ENCODE measurements around the gene SLC19A1.

Gene SLC19A1

DNA sequence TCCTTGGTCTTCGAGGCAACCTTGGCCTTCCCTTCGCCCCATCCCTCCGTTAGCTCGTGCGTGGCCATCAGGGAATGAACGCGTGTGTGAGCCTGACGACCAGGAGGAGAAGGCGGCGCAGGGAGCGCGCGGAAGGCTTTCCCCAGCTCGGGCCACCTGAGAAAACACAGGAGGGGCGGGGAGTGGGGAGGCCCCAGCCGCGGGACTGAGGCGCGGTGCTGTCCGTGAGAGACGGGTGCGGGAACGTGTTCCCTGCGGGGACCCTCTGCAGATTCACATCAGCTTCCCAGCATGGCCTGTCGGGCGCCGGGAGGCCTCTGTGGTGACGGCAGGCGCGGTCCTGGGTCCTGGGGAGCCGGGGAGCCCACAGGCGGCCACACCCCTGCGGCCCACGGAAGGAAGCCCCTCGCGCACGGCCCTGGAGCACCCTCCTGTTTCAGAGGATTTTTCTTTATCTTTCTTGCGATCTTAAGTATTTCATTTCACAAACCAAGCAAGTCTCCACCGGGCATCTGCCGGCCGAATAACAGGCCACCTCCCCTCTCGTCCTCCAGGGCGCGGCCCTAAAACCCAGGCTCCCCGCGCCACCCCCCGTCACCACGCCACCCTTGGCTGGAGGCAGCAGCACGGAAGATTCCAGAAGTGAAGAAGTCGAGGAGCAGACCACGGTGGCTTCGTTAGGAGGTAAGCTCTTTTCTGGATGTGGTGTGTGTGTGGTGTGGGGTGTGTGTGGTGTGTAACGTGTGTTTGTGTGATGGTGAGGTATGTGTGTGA, 66.3 kb downstream of the SLC19A1 start:
- no peak for DNase-seq

DNA sequence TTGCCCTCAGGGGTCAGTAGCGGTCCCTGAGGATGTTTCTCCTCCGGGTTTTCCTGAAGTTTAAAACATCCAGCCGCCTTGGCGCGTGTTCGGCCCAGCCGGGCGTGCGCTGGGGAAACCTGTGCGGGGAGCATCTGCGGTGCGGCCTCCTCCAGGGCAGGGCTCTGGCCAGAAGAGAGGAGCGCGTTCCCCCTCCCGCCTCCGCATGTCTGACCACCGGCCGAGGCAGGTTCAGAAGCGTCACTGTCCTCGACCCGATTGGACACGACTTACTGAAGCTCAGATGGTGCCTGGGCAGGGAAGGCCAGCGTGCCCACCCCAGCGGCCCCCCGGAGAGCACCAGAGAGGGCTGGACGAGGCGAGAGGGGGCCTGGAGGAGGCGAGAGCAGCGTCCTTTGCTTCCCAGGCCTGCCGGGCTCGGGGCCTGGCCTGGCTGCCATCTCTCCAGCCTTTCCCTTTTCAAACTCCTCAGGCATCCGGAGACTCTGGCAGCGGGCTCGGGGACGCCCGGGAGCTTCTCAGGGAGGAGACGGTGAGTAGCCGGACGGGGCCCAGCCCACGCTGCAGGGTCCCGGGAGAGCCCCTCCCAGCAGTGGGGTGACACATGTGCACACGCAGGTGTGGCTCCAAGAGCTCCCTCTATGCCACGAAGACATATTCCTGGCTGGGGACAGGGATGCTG, 67.1 kb downstream of the SLC19A1 start:
- no peak for DNase-seq

DNA sequence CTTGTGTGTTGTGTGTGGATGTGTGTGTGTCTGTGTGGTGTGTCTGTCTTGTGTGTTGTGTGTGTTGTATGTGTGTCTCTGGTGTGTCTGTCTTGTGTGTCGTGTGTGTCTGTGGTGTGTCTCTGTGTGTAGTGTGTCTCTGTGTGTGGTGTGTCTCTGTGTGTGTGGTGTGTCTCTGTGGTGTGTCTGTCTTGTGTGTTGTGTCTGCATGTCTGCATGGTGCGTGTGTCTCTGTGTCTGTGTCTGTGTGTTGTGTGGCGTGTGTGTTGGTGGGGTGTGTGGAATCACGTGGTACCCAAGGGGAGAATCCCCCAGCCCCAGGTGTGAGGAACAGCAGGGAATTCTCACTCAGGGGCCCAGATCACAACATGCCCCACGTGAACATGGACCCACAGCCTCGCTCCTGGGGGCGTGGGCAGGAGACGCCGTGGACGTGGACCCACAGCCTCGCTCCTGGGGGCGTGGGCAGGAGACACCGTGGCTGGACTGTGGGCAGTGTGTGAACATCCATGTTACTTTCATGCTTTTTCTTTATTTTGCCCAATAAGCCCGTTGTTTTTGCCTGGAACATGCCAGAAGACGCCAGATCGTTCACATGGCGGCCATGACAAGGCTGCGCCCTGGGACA, 67.8 kb downstream of the SLC19A1 start:
- no peak for DNase-seq

DNA sequence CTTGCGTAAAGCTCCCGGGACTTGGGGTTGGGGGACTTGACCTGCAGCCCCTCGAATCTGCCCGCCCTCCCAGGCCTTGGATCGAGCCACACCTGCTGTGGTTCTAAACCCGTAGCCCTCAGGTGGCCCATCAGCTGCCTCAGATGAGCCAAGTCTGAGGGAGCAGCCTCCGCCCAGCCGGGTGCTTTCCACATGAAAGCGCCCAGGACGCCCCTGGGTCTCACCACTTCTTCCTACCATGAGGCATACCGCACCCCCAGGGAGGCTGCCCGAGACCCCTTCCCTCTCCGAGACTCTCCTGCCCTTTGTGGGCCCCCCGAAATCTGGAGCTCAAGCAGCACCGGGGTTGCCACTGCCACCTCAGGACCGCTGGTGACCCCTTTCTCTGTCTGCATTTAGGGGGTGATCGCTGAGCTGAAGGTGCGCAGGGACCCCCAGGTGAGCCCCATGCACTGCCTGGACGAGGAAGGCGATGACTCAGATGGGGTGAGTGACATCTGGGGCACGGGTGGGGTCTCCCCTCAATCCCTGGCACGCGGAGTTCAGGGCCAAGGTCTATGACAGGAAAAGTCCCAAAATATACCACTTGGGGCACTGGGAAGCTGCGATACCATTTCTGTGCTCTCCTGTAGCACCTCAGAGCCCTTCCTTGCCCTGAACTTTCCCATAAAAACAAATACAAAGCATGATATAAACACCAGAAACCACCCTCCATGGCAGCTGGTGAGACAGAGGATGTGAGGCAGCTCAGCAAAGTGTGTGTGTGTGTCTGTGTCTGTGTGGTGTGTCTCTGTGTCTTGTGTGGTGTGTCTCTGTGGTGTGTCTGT, 68.5 kb downstream of the SLC19A1 start:
- no peak for DNase-seq

DNA sequence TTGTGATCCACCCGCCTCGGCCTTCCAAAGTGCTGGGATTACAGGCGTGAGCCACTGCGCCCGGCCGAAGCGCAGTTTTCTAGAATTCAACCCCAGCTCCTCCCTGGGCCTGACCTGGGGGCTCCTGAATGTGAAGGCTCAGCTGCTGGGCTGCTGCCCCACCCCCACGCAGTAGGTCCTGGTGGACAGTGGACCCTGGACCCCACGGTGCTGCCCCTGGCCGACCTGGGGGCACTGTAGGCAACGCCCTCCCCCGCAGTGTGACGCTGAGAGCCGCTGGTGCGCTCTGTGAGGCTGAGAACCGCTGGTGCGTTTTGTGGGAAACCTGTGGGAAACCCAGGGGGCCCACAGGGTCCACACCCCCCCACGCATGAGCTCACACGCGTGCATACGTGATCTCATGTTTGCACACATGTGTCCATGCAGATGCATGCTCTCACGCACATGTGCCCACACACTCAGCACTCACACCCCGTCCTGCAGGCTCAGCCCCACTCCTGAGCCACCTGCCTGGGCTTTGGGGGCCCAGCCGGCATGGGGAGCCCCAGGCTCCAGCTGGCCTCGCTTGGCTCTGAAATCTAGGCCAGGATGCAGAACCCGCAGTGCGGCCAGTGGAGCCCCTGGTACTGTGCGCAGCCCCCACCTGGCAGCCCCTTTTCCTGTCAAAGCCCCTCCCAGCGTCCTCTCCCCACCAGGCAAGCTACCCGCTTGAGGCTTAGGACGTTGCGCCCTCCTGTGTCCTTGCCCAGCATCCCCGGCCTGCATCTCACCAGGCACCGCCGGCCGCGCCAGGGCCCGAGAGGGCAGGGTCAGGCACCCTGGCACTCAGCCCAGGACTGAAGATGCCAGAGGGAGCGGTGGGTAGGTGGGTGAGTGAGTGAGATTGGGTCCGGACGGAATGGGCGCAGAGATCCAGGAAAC, 69.5 kb downstream of the SLC19A1 start:
- DNase-seq = no peak

DNA sequence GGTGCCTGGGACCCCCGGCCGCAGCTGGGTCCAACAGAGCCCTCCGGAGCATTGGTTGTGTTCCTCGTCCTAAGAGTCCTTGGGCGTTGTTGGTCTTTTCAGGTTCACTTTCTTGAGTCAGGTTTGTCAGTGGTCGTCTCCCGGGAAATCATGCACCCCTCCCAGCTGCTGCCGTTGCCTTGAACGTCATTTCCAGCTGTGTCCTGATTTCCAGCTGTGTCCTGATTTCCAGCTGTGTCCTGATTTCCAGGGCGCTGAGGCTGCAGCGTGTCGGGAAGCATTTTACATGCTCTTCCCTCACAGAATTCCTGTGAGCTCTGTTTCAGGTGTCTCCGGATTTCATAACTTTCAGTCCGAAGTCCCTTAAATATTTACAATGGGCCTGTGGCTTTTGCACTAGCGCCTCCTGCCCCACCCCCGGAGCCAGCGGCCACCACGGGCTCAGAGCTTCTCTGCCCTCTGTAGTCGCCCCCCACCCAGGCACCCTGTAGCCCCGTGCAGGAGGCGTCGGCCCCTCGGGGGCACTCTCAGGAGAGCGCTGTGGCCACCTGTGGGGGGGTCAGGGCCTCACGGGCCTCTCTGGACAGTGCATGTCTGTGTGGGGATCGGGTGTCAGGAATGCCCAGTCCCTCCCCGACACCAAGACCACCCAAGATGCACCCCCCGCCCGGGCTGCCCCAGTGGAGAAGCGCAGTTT, 70.6 kb downstream of the SLC19A1 start:
- DNase-seq = no peak

DNA sequence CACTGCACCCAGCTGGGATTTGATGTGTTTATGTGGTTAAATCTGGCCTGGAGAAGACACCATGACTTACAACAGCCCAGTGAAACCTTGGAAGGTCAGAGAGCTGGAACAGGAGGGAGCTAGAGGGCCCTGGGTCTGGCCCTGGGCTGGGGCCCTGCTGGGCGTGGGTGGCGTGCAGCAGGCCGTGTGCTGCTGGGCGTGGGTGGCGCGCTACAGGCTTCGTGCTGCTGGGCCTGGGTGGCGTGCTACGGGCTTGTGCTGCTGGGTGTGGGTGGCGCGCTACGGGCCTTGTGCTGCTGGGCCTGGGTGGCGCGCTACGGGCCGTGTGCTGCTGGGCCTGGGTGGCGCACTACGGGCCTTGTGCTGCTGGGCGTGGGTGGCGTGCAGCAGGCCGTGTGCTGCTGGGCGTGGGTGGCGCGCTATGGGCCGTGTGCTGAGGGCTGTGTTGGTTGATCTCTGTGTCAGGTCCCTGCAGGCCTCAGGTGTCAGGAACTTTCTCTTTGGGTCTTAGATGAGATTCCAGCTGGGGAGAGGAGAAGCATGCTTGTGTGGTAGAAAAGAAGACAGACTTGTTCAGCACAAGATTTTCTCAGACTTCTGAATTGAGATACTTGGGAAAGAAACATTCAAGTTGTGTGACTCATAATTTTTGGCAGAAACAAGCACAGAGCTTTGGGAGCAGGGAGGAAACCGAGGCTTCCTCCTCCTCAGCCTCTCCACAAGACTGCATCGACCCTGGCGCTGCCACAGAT, 71.3 kb downstream of the SLC19A1 start:
- DNase-seq = peak; percentile 89

DNA sequence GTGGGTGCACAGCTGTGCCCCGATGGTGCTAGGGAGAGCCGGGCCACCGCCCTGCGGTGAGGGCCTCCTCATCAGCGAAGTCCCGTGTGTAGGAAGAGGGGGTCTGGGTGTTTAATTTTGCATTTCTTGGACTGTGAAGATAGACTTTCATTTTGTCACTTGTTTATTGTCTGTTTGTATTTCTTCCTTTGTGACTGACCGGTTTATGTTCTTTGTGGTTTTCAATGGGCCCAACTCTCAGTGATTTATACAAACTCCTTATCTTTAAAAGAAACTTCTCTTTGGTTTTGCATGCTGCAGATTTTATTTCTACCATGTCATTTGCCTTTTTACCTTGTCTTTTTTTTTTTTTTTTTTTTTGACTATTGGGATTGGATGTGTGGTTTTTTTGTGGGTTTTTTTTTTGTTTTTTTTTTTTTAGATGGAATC, 72.1 kb downstream of the SLC19A1 start:
- no peak for DNase-seq

DNA sequence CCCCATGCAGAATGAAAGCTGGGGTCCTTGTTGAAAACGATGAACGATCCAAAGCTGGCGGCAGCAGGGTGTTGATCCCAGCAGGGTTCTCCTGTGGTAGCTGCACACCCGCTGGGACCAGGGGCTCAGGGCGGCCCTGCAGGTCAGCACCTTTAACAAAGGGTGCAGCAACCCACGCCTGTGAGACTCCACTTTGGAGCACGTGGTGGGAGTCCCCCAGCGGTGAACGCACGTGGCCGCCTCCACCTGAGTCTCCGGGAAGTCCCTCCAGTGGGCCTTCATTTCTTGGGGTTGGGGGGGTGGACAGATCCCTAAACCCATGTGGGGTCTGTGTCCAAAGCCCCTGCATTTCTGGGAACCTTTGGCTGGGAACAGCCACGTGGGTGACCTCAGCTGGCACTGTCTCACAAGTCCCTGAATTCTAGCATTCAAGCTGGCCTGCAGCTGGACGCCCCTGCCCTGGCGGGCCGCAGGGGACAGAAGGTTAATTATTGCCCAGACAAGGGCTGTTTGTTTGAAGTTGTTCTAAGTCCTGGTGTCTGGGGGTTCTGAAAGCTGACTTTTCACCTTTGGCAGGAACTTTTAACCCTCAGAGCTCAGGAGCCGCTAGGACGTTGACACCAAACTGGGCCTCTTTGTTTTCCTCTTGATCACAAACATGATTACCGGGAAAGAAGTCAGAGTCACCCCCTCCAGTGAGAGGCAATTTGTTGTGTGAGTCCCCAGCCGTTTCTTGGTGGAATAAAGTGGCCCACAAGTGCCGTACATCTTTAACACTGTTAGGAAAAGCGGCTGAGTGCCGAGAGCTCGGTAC, 72.8 kb downstream of the SLC19A1 start:
- no peak for DNase-seq

DNA sequence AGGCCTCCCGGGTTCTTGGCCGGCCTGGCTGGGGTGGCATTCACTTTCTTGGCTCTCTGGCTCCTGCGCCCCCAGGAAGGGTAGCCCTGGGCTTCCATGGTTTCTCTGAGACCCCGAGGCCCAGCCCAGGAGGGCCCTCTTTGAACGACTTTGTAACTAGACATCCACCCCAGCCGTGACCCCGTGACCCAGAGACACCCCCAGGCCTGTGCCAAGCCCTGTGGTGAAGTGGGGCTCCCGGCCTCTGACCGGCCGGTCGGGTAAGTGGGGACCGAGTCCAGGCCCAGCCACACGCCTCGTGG, 73.3 kb downstream of the SLC19A1 start:
- DNase-seq = no peak

DNA sequence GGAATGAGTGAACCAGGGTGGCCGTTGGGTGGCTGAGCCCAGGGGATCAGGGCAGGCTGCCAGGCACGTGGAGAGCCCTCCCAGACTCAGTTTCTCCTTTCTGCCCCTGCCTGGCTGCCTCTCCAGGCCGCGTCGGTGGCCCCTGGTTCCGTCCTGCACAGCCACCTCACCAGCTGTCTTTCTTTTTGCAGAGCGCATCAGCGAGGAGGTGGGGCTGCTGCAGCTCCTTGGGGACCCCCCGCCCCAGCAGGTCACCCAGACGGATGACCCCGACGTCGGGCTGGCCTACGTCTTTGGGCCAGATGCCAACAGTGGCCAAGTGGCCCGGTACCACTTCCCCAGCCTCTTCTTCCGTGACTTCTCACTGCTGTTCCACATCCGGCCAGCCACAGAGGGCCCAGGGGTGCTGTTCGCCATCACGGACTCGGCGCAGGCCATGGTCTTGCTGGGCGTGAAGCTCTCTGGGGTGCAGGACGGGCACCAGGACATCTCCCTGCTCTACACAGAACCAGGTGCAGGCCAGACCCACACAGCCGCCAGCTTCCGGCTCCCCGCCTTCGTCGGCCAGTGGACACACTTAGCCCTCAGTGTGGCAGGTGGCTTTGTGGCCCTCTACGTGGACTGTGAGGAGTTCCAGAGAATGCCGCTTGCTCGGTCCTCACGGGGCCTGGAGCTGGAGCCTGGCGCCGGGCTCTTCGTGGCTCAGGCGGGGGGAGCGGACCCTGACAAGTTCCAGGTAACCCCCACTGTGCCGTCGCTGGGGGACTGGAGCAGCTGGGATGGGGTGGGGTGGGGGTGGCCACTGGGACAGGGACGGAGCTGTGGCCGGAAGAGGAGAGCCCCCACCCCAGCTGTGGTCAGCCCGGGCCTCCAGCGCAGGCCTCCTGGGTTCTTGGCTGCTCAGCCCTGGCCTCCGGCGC, 73.9 kb downstream of the SLC19A1 start:
- no peak for DNase-seq

DNA sequence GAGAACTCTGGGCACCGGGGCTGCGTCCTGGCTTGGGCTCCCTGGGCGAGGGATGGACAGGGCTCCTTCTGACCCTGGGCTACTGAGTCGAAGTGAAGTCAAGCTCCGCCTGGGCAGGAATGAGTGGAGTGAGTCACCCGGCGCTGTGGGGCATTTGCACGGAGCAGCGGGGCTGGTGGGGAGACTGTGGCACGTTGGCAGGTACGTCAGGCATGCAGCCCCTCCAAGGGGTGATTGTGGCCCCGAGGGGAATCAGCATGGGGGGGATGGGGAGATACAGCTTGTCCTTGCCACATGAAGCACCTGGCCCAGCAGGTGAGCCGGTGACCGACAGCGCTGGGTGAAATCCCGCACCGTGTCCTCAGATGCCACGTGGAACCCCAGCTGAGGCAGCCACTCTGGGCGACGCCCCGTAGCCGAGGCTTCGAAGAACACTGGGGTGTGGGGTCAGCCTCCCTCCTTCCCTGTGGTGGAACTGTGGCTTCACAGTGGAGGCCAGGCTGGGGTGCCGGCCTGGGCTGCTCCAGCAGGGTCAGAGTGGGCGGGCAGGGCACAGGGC, 74.9 kb downstream of the SLC19A1 start:
- DNase-seq = no peak

DNA sequence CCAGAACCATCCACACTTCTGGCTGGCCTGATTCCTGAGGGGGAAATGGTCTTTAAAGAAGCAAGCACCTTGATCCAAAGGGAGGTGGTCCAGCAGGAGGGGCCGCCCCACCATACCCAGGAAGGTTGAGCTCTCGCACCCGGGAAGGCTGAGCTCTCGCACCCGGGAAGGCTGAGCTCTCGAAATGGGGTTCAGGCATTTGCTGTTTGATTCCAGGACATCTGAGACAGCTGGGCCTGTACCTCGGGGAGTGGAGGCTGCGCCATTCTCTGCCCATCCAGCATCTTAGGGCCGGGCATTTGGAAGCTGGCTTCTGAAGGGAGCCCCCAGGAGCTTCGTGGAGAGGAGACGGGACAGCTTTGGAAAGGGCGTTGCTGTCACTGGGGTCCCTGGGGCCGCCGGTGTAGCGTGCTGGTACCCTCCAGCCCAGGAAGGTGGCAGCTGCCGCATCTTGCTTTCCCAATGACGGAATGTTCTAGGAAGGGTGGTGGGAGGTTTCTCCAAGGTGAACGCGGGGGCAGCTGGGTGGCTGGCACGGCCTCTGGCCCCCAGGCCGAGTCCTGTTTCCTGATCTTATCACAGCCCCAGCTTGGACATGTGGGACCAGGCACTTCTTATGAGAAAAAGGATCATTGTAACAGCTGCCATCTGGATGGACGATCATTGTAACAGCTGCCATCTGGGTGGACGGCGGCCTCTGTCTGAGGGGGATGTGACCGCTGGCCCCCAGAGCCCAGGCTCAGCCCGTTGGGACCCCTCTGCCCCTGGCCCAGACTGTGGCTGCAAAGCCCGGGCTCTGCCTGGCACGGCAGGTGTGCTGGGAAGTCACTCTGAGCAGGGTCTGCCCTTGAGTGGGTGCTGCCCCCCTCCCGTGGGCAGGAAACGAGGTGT, 75.7 kb downstream of the SLC19A1 start:
- DNase-seq = no peak

DNA sequence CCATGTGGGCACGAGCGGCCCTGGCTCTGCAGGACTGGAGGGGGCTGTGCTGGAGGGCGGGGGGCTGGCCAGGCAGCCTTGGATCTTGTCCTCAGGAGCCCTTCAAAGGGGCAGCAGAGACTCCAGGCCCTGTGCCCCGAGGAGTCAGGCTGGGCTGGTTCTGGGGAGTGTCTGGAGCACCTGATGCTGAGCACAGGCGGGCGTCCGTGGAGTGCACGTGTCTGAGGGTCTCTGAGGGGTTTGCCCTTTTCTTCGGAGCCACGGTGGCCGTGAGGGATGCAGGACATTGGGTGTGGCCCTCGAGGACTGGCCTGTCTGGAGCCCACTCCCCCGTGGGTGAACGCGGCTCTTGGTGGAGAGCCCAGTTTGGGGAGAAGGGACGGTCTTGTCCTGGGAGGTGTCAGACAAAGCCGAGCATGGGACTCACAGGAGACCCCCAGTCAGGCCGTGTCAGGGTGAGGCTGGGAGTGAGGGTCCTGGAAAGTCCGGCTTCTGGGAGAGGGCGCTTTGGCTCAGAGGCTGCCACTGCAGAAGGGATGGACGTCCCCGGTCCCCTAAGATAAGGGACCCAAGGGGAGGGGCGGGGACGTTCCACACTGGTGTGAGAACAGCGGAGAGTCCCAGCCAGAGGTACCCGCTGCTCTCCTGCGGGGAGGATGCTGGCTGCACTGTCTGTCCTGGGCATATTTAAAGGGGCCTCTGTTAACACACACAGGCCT, 76.5 kb downstream of the SLC19A1 start:
- DNase-seq = no peak

DNA sequence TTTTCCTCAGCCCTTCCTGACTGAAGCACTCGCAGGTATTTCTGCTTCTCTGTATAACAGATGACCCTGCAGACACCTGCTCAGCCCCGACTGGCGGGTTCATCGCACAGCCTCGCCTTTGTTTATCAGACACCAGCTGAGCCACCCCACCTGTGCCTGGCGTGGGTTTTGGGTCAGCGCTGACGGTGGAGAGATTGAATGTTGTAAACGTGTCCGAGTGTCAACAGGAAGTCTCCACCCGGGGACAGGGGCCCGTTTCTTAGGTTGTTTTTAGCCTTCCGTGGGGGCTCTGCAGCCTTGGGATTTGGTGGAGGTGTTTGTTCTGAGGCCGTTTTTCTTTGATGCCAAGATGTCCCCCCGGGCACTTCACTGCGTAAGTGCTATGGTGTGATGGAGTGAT, 77.1 kb downstream of the SLC19A1 start:
- DNase-seq = no peak

DNA sequence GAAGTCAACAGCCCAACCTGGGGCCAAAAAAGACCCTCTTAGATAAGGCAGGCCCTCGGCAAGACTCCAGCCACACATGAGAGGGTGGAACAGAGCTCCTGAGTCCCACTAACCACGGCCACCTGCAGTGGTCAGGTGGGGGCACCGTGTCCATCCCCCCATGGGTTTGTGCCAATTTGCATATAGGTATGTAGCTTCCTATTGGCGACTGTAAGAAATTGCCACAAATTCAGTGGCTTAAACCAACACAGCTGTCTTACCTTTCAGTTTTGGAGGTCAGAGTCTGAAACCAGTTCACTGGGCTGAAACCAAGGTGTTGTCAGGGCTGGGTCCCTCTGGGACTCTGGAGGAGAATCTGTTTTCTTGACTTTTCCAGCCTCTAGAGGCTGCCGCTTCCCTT, 77.9 kb downstream of the SLC19A1 start:
- no peak for DNase-seq

DNA sequence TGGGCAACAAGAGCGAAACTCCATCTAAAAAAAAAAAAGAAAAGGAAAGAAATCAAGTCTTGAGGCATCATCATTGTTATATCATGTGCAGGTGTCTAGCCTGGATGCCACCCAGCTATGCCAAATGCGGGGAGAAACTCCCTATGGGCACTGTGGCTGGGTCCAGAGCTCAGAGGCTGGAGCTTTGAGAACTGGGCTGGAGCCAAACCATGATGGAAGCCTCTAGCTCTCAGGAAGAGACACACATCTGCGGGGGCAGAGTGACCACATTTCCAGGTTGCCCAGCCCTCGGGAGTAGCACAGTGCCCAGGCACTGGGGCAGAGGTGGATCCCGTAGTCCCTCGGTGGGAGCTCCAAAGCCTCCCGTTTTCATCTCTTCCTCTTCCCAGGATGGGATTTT, 78.4 kb downstream of the SLC19A1 start:
- no peak for DNase-seq

Data from HCEC 1CT (cell line).